Neural progenitor cell (in vitro differentiated cells): ENCODE data around the gene TOX2.

Experiments used
- CTCF ChIP-seq: fragments of 200-600 bp; sonication (generic); IDR thresholded peaks from 2 replicates; pipeline ENCODE4 v1.5.1; 2017; ENCODE audit warnings: antibody characterized with exemption, mild to moderate bottlenecking
- EZH2phosphoT487 ChIP-seq: fragments of 200-600 bp; sonication (generic); IDR thresholded peaks from 2 replicates; pipeline ENCODE4 v1.6.1; 2017; ENCODE audit warnings: antibody characterized with exemption

- no peak for TF ChIP-seq CTCF
- no peak for TF ChIP-seq EZH2phosphoT487
Measured at GRCh38 chr20:43977962-43978361, 63.3 kb downstream of the TOX2 start.
